ENCODE data around the gene ZNF155.

GRCh38 chr19:44003461-44004009 lies 19.5 kb downstream of the ZNF155 start:
- TF ChIP-seq CTCF (IDR thresholded peaks at IDR 0.05) (peak in 2 of 6 experiments; percentile 15 to 18), POLR2A (IDR thresholded peaks at IDR 0.05) (no peak)

Data from esophagus squamous epithelium (tissue), 4 donors.